Suprapubic skin (tissue), 4 donors: ENCODE measurements around the gene VEGFA.

Experiments
- CTCF ChIP-seq, 2 donors: fragments of 200-600 bp in 1 of 2; fragments of 450-650 bp in 1 of 2; sonication (generic) in 1 of 2; IDR thresholded peaks; one replicate each; pipeline ENCODE4 v1.5.1; 2016 to 2019; ENCODE audit warnings: antibody characterized with exemption in 2 of 2, mild to moderate bottlenecking in 1 of 2, moderate library complexity in 1 of 2
- EP300 ChIP-seq: sonication (generic); formaldehyde crosslinking; IDR thresholded peaks from one replicate; pipeline ENCODE4 v1.6.1; 2017; ENCODE audit warnings: antibody characterized with exemption
- POLR2A ChIP-seq, 2 donors: fragments of 450-650 bp; IDR thresholded peaks; one replicate each; pipeline ENCODE4 v1.6.1; 2017; ENCODE audit warnings: antibody characterized with exemption in 2 of 2, mild to moderate bottlenecking in 2 of 2, moderate library complexity in 2 of 2
- POLR2AphosphoS5 ChIP-seq, 3 donors: sonication (generic); formaldehyde crosslinking; IDR thresholded peaks; one replicate each; pipeline ENCODE4 v1.6.1; 2017; ENCODE audit warnings: antibody characterized with exemption in 3 of 3

- TF ChIP-seq CTCF (IDR thresholded peaks at IDR 0.05) (no peak), EP300 (no peak), POLR2A (IDR thresholded peaks at IDR 0.05) (no peak), POLR2AphosphoS5 (IDR thresholded peaks at IDR 0.05) (no peak)
Measured at GRCh38 chr6:43833223-43833995, 63.4 kb downstream of the VEGFA start.
